ENCODE results near the gene ZSCAN12. TPM values are rescaled to one million over a fixed set of nuclear protein-coding genes. Genes with fewer than 3 reads are reported as not detected.
"Not testable (repeated sequence)": the region's sequence is repeated elsewhere in the genome, so short reads cannot be mapped to it uniquely, and the experiment has no call there.

Gene ZSCAN12
- total RNA-seq, 2 experiments from 2014 or later: 6.9 to 7.6 TPM

GRCh38 chr6:28369463-28369862 lies 30.1 kb downstream of the ZSCAN12 start:
- Mint-ChIP-seq H3K4me3 (no peak overlapping the region), H3K4me1 (no peaks in the 10 kb centered on the region), H3K9me3 (ENCODE audit: low read depth) (no peaks in the 10 kb centered on the region), H3K36me3 (ENCODE audit: low read depth) (peaks cover 20% of the 10 kb centered on the region), H3K27me3 (no peaks in the 10 kb centered on the region), H3K27ac (no peak overlapping the region)
- intact Hi-C loops (cut with DNase I, micrococcal nuclease): no loop called here
- ATAC-seq (no peak), DNase-seq (no peak)
- POLR2A ChIA-PET: no interaction called here
- CTCF ChIA-PET: no interaction called here

GRCh38 chr6:28368522-28368921 lies 31.0 kb downstream of the ZSCAN12 start:
- no peak for ATAC-seq

DNA sequence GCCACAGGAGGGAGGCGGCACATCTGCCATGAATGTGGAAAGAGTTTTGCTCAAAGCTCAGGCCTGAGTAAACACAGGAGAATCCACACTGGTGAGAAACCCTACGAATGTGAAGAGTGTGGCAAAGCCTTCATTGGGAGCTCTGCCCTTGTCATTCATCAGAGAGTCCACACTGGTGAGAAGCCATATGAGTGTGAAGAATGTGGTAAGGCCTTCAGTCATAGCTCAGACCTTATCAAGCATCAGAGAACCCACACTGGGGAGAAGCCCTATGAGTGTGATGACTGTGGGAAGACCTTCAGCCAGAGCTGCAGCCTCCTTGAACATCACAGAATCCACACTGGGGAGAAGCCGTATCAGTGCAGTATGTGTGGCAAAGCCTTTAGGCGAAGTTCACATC lies 34.0 kb downstream of the ZSCAN12 start:
- H3K27me3 Mint-ChIP-seq; H3K27ac Mint-ChIP-seq; H3K4me3 Mint-ChIP-seq; intact Hi-C loops (cut with DNase I, micrococcal nuclease); H3K4me1 Mint-ChIP-seq; ATAC-seq; H3K9me3 Mint-ChIP-seq (ENCODE audit: low read depth); POLR2A ChIA-PET; DNase-seq: not testable (repeated sequence)
- CTCF ChIA-PET: interaction anchor here (0.6 to 0.8 kb wide), 3 partner anchors 9 to 503 kb away, joined by 3 to 4 read pairs (median 3); no protein-coding TSS in a partner anchor
- H3K36me3 Mint-ChIP-seq (ENCODE audit: low read depth): peaks cover 23% of the 10 kb centered on the region

More at GRCh38 chr6:28368522-28368921, 31.0 kb downstream of the ZSCAN12 start:
- ChIA-PET POLR2A (no interaction called here), CTCF (no interaction called here)
- no peak overlapping the region for H3K4me3 Mint-ChIP-seq
- no peak overlapping the region for H3K27ac Mint-ChIP-seq
- H3K27me3 Mint-ChIP-seq: no peaks in the 10 kb centered on the region
- DNase-seq: no peak
- peaks cover 20% of the 10 kb centered on the region for H3K36me3 Mint-ChIP-seq (ENCODE audit: low read depth)
- H3K9me3 Mint-ChIP-seq (ENCODE audit: low read depth): no peaks in the 10 kb centered on the region
- no peaks in the 10 kb centered on the region for H3K4me1 Mint-ChIP-seq
- intact Hi-C loops (cut with DNase I, micrococcal nuclease): no loop called here

GRCh38 chr6:28360961-28361360 lies 38.6 kb downstream of the ZSCAN12 start:
- Mint-ChIP-seq H3K9me3 (ENCODE audit: low read depth) (no peaks in the 10 kb centered on the region), H3K27me3 (no peaks in the 10 kb centered on the region), H3K4me1 (peaks cover 1% of the 10 kb centered on the region), H3K4me3 (no peak overlapping the region), H3K36me3 (ENCODE audit: low read depth) (peaks cover 13% of the 10 kb centered on the region), H3K27ac (no peak overlapping the region)
- intact Hi-C loops (cut with DNase I, micrococcal nuclease): no loop called here
- ATAC-seq (no peak), DNase-seq (no peak)
- ChIA-PET POLR2A (interaction anchor here (0.7 kb wide), 1 partner anchor 26 kb away, joined by 3 read pairs; no protein-coding TSS in a partner anchor), CTCF (interaction anchor here (0.9 kb wide), 1 partner anchor 315 kb away, joined by 3 read pairs; no protein-coding TSS in a partner anchor)

DNA sequence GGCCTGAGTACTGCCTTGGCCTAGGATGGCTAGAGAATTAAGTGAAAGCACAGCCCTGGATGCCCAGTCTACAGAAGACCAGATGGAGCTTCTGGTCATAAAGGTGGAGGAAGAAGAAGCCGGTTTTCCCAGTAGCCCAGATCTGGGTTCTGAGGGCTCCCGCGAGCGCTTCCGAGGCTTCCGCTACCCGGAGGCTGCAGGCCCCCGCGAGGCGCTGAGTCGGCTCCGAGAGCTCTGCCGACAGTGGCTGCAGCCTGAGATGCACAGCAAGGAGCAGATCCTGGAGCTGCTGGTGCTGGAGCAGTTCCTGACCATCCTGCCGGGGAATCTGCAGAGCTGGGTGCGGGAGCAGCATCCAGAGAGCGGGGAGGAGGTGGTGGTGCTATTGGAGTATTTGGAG lies 40.0 kb downstream of the ZSCAN12 start:
- DNase-seq; H3K27ac Mint-ChIP-seq; H3K4me3 Mint-ChIP-seq; H3K9me3 Mint-ChIP-seq (ENCODE audit: low read depth); H3K27me3 Mint-ChIP-seq; ATAC-seq; H3K4me1 Mint-ChIP-seq; H3K36me3 Mint-ChIP-seq (ENCODE audit: low read depth); POLR2A ChIA-PET: not testable (repeated sequence)
- CTCF ChIA-PET: interaction anchor here (1.1 to 1.3 kb wide), 2 partner anchors 77 to 325 kb away, joined by 4 read pairs; no protein-coding TSS in a partner anchor
- intact Hi-C loops (cut with DNase I, micrococcal nuclease): loop anchor here in 1 of 2 experiments (5.0 kb wide), 1 partner anchor 147 kb away; no protein-coding TSS in a partner anchor

DNA sequence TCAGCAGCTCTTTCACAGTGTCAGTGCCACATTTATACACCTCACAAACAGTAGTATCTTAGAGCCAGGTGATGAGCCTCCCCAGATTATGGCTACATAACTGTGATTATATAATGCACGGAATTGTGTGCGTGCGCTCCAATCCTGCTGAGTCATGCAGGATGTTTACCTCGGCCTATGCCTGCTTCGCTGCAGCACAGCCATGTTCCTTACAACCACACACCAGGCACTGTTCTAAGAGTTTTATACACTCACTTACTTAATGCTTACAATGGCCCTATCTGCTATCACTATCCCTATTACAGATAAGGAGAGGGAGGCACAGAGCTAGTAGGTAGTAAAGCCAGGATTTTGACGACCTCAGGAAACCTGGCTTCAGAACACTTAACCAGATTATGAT lies 42.5 kb downstream of the ZSCAN12 start:
- H3K27me3 Mint-ChIP-seq: no peaks in the 10 kb centered on the region
- CTCF ChIA-PET: interaction anchor here (0.5 to 1.8 kb wide), 4 partner anchors 9 to 113 kb away, joined by 3 to 7 read pairs (median 4); no protein-coding TSS in a partner anchor
- H3K27ac Mint-ChIP-seq: no peak overlapping the region
- H3K4me3 Mint-ChIP-seq: no peak overlapping the region
- H3K36me3 Mint-ChIP-seq (ENCODE audit: low read depth): no peaks in the 10 kb centered on the region
- no peak for ATAC-seq
- no peaks in the 10 kb centered on the region for H3K9me3 Mint-ChIP-seq (ENCODE audit: low read depth)
- POLR2A ChIA-PET: no interaction called here
- DNase-seq: peak; percentile 8
- H3K4me1 Mint-ChIP-seq: peaks cover 8% of the 10 kb centered on the region
- intact Hi-C loops (cut with DNase I, micrococcal nuclease): loop anchor here (2.0 to 5.0 kb wide), 3 partner anchors 145 to 454 kb away; partner anchors contain the start of gene ZNF165 (in 1 of the 2)

DNA sequence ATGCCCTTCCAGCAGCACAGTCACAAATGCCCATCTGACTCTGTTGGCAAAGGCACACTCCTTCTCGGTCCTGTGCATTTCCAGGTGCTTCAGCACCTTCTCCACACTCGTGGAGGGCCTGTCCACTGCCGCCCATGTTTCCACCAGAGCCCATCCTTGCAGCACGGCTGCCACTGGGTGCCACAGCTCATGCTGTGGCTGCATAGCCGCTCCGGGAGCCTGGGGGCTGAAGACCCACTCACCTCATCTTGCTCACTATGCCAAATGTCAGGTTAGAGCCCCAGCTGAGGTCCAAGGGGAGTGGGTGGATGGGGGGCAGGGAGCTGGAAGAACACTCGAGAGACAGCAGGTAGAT lies 42.9 kb downstream of the ZSCAN12 start:
- ChIA-PET CTCF (interaction anchor here (0.6 to 2.4 kb wide), 18 partner anchors 9 to 245 kb away, joined by 3 to 14 read pairs (median 4); partner anchors contain the start of genes PGBD1, ZKSCAN8, ZSCAN12 and ZSCAN16), POLR2A (interaction anchor here (0.8 kb wide), 1 partner anchor 215 kb away, joined by 3 read pairs; the partner anchor contains the start of gene ZKSCAN8)
- Mint-ChIP-seq H3K27ac (no peak overlapping the region), H3K36me3 (ENCODE audit: low read depth) (no peaks in the 10 kb centered on the region), H3K4me1 (peaks cover 9% of the 10 kb centered on the region), H3K27me3 (no peaks in the 10 kb centered on the region), H3K4me3 (no peak overlapping the region), H3K9me3 (ENCODE audit: low read depth) (no peaks in the 10 kb centered on the region)
- intact Hi-C loops (cut with DNase I, micrococcal nuclease): loop anchor here (1.0 to 5.0 kb wide), 5 partner anchors 144 to 454 kb away; partner anchors contain the start of gene ZNF165 (in 1 of the 2)
- ATAC-seq: no peak
- DNase-seq: no peak

DNA sequence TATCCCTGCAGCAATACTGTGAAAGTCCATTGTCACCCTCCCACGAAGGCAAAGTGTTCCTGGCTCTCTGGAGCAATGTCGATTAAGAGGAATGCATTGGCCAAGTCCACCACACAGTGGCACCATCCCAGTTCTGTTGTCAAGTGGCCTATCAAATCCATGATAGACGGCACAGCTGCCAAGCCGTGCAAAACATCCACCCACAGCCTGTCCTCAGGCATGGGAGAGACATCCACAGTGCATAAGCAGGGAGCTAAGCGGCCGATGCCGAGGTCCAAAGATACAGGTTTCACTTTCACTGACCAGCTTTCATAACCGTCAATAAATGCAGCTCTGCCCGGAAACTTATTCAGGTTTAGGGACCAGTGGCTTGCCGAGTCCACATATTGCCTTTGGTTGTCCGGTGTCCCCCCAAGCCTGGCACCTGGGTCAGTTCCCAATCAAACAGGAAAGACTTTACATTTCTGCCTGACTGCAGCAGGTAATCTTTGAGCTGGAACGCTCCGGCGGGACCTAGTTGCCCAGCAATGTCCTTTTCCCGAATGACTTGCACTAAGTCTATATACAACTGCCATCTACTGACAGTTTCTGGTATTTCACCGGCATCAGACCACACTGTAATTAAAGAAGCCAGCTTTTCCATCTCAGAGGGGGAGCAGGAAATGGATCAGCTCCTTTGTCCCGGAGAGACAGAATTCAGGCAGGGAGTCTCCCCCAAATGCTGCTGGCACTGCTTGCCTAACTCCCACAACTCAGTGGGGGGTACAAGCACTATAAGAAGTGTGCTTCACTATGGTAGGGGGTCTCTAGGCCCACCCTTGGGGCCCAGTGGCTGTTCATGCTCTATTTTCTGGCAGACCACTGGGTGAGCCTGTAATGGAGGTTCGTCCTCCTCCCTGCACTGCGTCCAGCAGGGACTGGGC lies 43.5 kb downstream of the ZSCAN12 start:
- DNase-seq (peak; percentile 71), ATAC-seq (peak; percentile 85)
- peak overlapping the region; percentile 75 for H3K4me3 Mint-ChIP-seq
- no peaks in the 10 kb centered on the region for H3K9me3 Mint-ChIP-seq (ENCODE audit: low read depth)
- no peaks in the 10 kb centered on the region for H3K36me3 Mint-ChIP-seq (ENCODE audit: low read depth)
- CTCF ChIA-PET: interaction anchor here (0.5 to 2.4 kb wide), 29 partner anchors 10 to 459 kb away, joined by 3 to 14 read pairs (median 3); partner anchors contain the start of genes PGBD1, ZKSCAN8, ZSCAN12 and ZSCAN16
- H3K27me3 Mint-ChIP-seq: no peaks in the 10 kb centered on the region
- peak overlapping the region; percentile 81 for H3K27ac Mint-ChIP-seq
- H3K4me1 Mint-ChIP-seq: peaks cover 15% of the 10 kb centered on the region
- POLR2A ChIA-PET: interaction anchor here (0.5 to 0.8 kb wide), 2 partner anchors 89 to 215 kb away, joined by 3 read pairs; partner anchors contain the start of genes ZKSCAN8 and ZSCAN26
- intact Hi-C loops (cut with DNase I, micrococcal nuclease): loop anchor here (1.0 to 5.0 kb wide), 5 partner anchors 144 to 453 kb away; partner anchors contain the start of gene ZNF165 (in 1 of the 2)

DNA sequence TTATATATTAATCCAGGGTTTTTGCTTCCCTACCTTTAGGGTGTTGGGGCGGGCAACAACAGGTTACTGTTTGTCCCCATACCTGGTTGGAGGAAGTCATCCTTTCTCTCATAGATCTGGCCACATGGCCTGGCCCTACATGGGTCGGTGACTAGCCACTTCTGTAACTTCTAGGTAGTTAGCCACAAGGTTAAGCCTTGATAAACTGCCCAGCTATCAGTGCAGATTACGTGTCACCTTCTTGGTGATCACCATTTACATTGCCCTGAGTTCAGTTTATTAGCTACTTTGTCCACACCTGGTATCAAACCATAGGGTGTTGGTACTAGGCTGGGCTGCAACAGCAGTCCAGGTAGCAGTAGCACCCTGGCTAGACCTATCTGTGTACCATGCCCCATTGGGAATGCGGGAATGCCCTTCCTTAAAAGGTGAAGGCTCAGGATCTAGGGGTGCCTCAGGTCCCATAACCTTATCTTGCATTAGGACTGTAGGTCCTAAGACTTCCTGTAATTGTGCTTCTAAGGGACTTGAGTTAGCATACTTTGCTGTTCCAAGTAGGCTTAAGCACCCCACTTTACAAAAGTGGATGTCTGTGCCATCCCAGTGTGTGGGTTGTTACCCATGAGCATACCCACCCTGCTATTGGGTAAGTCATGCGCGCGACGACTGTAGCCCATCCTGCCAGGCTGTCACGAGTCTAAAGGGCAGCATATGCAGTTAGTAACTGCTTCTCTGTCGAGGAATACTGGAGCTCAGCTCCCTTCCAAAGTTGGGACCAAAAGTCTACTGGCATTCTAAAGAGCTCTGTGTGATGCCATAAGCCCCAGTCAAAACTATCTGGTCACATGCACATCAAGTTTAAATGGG lies 44.6 kb downstream of the ZSCAN12 start:
- ChIA-PET POLR2A (interaction anchor here (0.5 kb wide), 1 partner anchor 910 kb away, joined by 4 read pairs; no protein-coding TSS in a partner anchor), CTCF (interaction anchor here (0.6 to 2.4 kb wide), 19 partner anchors 16 to 1684 kb away, joined by 3 to 14 read pairs (median 5); partner anchors contain the start of genes ZKSCAN8, ZSCAN16, ZSCAN26 and ZSCAN31)
- DNase-seq (no peak), ATAC-seq (no peak)
- H3K36me3 Mint-ChIP-seq (ENCODE audit: low read depth): no peaks in the 10 kb centered on the region
- no peaks in the 10 kb centered on the region for H3K9me3 Mint-ChIP-seq (ENCODE audit: low read depth)
- H3K27ac Mint-ChIP-seq: no peak overlapping the region
- peaks cover 21% of the 10 kb centered on the region for H3K4me1 Mint-ChIP-seq
- H3K27me3 Mint-ChIP-seq: no peaks in the 10 kb centered on the region
- intact Hi-C loops (cut with DNase I, micrococcal nuclease): loop anchor here in 1 of 2 experiments (5.0 kb wide), 2 partner anchors 143 to 538 kb away; a partner anchor contains a TSS
- H3K4me3 Mint-ChIP-seq: peak overlapping the region; percentile 75

DNA sequence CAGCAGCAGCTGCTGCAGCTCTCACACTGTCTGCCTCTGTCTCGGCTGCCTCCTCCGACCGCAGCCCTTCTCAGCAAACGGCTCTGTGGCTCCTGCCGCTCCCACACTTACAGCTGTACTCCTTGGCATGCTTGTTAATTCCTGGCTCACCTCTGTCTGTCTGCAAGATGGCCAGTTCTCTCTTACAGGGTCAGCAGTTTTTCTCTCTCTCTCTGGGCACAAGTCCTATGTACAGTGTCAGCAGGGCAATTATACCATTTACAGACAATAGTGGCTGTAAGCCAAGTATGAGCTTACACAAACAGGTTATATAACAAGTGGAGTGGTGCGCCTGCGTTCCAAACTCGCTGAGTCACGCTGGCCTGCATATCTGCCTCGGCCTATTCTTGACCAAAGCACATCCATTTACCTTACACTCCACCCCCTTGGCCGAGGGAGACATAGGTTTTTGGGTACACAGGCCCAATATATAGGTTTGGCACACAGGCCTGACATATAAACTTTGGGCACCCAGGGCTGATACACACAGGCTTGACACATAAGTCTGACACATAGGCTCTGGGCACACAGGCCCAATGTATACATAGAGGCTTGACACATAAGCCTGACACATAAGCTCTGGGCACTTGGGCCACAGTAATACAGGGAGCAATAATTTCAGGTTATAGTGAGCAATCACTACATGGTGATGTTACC lies 45.4 kb downstream of the ZSCAN12 start:
- intact Hi-C loops (cut with DNase I, micrococcal nuclease): loop anchor here in 1 of 2 experiments (5.0 kb wide), 1 partner anchor 537 kb away; a partner anchor contains a TSS
- no peaks in the 10 kb centered on the region for H3K27me3 Mint-ChIP-seq
- no peaks in the 10 kb centered on the region for H3K9me3 Mint-ChIP-seq (ENCODE audit: low read depth)
- no peak overlapping the region for H3K4me3 Mint-ChIP-seq
- ATAC-seq: no peak
- H3K4me1 Mint-ChIP-seq: peaks cover 27% of the 10 kb centered on the region
- CTCF ChIA-PET: interaction anchor here (0.6 to 2.4 kb wide), 4 partner anchors 18 to 659 kb away, joined by 3 to 13 read pairs (median 4); partner anchors contain the start of gene ZSCAN31
- DNase-seq: no peak
- POLR2A ChIA-PET: interaction anchor here (0.5 kb wide), 1 partner anchor 909 kb away, joined by 4 read pairs; no protein-coding TSS in a partner anchor
- no peak overlapping the region for H3K27ac Mint-ChIP-seq
- H3K36me3 Mint-ChIP-seq (ENCODE audit: low read depth): peaks cover 2% of the 10 kb centered on the region

All from activated CD4-positive, alpha-beta T cell treated with anti-CD3 and anti-CD28 coated beads for 36 hours (primary cell).